ENCODE measurements around the gene PRDM5.

DNA sequence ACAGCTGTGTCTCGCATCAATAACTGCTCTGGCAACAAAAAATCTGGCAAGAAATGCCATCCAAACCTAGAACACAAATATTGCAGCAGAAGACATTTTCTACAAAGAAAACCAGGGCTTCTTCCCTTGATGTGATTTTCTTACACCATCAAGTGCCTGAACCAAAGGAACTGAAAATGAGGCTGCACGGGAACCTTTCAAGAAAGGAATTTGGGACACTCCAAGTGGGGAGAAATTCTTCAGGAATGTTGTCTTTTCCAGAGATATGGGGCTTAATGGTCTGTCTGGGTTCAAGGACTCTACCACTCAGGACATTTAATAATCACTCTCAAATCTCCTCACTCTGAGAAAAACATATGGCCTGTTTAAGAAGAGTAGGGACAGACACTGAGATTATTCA, 57.6 kb downstream of the PRDM5 start:
- TF ChIP-seq EZH2phosphoT487 (IDR thresholded peaks at IDR 0.05; ENCODE audit: insufficient read depth, low read depth) (no peak), EZH2 (IDR thresholded peaks at IDR 0.05; ENCODE audit: insufficient read depth, poor library complexity, severe bottlenecking) (no peak)

Data from GM23248 (cell line).